ENCODE data around the gene PLCB4. TPM values are rescaled to one million over a fixed set of nuclear protein-coding genes. Genes with fewer than 3 reads are reported as not detected.
A peak's percentile ranks its signal among the peaks of the same experiment; 100 is the strongest.

Gene PLCB4
- total RNA-seq, 1 donor from 2014 or later, result 2.1 TPM

- DNase-seq (ENCODE audit: low read depth in 2 of 2), result no peak
Observed at GRCh38 chr20:9490631-9491030, 421.7 kb downstream of the PLCB4 start.

- no peak for DNase-seq (ENCODE audit: low read depth in 2 of 2)
Observed at GRCh38 chr20:9491324-9491723, 422.4 kb downstream of the PLCB4 start.

GRCh38 chr20:9492067-9492466 lies 423.2 kb downstream of the PLCB4 start:
- DNase-seq (ENCODE audit: low read depth in 2 of 2), result no peak

GRCh38 chr20:9493803-9494202 lies 424.9 kb downstream of the PLCB4 start:
- DNase-seq (ENCODE audit: low read depth in 2 of 2), result no peak

- no peak for DNase-seq (ENCODE audit: low read depth in 2 of 2)
Observed at GRCh38 chr20:9495701-9496100, 426.8 kb downstream of the PLCB4 start.

GRCh38 chr20:9496155-9496554 lies 427.3 kb downstream of the PLCB4 start:
- DNase-seq (ENCODE audit: low read depth in 2 of 2), result no peak

- no peak for DNase-seq (ENCODE audit: low read depth in 2 of 2)
Observed at GRCh38 chr20:9498322-9498721, 429.4 kb downstream of the PLCB4 start.

GRCh38 chr20:9499126-9499899 lies 430.4 kb downstream of the PLCB4 start:
- no peak for DNase-seq (ENCODE audit: low read depth in 2 of 2)

GRCh38 chr20:9500121-9500520 lies 431.2 kb downstream of the PLCB4 start:
- no peak for DNase-seq (ENCODE audit: low read depth in 2 of 2)

DNA sequence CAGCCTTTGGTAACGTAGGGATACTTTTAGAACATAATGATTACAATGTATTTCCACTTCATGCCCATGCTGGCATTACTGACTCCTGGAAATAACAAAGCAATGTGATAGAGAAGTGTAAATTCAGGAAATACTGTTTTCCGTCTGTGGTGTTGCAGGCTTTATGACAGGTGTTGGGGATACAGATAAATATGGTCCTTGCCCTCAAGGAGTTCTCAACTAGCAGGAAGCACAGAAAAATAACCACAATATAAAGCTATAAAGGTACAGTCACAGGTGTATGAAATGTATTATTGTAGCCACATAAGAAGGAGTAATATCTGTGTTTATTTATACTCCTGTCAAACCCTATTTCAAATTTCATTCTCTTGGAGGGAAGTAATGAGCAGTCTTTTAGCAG lies 432.6 kb downstream of the PLCB4 start:
- DNase-seq (ENCODE audit: low read depth in 2 of 2), result no peak

- no peak for DNase-seq (ENCODE audit: low read depth in 2 of 2)
Observed at GRCh38 chr20:9503526-9504245, 434.8 kb downstream of the PLCB4 start.

DNA sequence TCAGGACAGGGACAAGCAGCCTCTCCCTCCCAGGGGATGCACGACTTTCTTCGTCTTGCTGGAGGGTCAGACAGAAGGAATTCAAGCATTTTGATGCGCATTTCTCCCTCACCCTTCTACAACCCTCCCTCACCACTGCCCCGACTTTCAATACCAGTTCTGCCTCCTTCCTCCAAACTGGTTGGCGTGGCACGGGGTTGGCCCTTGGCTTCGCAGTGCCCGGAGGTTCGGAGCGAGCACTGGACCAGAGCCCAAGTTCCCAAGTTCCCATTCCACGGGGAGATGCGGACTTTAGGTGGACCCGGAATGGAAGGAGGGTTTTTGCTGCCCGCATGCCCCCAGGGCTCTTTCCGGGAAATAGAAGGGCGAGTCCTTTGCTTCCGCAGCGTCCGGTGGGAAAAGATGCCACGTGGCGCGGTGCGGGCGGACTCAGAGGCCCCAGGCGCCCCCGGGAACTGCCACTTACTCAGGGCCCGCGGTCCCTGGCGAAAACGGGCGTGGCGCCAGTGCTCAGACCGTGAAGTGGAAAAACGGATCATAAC lies 437.5 kb downstream of the PLCB4 start:
- DNase-seq (ENCODE audit: low read depth in 2 of 2), result no peak

- no peak for DNase-seq (ENCODE audit: low read depth in 2 of 2)
Observed at GRCh38 chr20:9506964-9507369, 438.1 kb downstream of the PLCB4 start.

GRCh38 chr20:9507544-9508239 lies 438.8 kb downstream of the PLCB4 start:
- DNase-seq (ENCODE audit: low read depth in 2 of 2), result no peak

DNA sequence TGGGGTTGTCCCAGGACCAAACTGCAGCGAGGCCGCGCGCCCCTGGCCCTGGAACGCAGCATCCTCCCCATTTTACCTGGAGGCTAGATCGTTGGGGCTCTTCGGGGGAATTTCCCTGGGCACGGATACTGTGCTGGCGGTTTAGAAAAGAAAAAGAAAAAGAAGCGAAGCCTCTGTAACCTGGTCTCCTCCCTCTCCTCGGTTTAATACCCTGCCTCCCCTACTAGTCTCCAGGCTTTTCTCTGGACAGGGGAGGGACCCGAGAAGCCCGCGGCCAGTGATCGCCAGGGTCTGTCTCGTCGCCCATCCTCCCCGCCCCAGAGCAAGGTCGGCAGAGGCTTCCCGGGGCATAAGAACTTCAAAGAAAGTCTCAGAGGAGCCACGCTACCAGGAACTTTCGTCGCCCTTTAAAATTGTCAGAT lies 439.4 kb downstream of the PLCB4 start:
- no peak for DNase-seq (ENCODE audit: low read depth in 2 of 2)

GRCh38 chr20:9508696-9509178 lies 439.9 kb downstream of the PLCB4 start:
- DNase-seq (ENCODE audit: low read depth in 2 of 2), result no peak

GRCh38 chr20:9509246-9509645 lies 440.4 kb downstream of the PLCB4 start:
- DNase-seq (ENCODE audit: low read depth in 2 of 2), result no peak

DNA sequence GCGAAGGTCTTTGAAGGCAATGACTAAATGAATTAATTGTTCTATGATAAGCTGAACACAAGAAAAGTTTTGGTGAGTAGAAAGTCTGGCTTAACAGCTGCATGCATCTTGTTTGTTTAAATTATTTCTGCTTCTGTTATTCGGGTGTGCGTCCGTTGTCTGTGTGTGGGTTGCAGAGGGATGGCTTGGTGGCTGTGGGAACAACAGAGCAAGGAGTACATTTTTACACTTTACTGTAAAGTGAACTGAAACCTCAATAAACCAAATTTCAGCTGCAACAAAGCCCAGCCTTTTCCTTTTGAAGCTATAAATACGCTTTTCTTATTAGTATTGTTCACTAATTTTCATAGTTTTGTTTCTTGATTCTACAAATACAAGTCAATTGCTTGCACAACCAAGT lies 442.0 kb downstream of the PLCB4 start:
- DNase-seq (ENCODE audit: low read depth in 2 of 2), result no peak

GRCh38 chr20:9514072-9514460 lies 445.2 kb downstream of the PLCB4 start:
- no peak for DNase-seq (ENCODE audit: low read depth in 2 of 2)

DNA sequence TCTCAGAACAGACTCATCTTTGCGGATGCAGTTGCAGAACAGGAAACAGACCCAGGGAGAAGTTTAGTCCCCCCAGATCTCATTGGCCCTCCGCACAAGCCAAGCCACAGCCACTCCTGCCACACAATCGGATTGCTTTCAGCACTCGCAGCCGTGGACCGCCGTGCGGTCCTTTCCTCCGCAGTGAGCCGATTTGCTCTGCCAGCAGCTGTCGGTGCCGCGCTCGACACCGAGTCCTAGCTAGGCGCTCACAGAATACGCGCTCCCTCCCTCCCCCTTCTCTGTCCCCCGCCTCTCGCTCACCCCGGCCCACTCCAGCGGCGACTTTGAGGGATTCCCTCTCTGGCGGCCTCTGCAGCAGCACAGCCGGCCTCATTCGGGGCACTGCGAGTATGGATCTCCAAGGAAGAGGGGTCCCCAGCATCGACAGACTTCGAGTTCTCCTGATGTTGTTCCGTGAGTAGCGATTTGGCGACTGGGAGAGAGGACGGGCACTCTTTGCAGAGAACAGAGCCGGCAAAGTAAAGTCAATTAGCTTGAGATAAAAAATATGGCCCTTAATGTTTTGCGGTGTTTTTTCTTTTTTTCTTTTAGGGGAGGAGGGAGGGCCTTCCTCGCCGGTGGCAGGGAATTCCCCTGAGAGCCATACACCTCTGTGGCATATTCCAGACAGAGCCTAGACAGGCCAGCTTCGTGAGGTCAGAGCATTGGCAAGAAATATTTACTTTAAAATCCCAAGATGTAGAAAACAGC lies 445.8 kb downstream of the PLCB4 start, which contains the start of gene LAMP5:
Gene LAMP5, plus strand, starts transcription at position 130 of the 753 bp plus-strand sequence. Its CDS starts 263 bp downstream, at position 393.
- peak in 1 of 2 donors; percentile 31 for DNase-seq (ENCODE audit: low read depth in 2 of 2)

DNA sequence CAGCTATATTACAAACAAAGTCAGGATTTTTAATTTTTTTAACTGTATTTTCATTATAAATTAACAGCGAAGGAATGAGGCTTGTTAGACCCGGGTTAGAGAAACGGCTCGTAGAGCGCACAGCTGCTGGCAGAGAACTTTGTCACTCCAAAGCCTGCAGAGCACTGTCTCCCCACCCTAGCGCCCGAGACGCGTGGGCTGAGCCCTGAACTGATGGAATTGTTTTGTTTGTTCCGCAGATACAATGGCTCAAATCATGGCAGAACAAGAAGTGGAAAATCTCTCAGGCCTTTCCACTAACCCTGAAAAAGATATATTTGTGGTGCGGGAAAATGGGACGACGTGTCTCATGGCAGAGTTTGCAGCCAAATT lies 446.3 kb downstream of the PLCB4 start:
- no peak for DNase-seq (ENCODE audit: low read depth in 2 of 2)

Data from dermis microvascular lymphatic vessel endothelial cell (primary cell).